Stimulated activated CD8-positive, alpha-beta memory T cell treated with anti-CD3 and anti-CD28 coated beads, Interleukin-7, amount 100 ng/mL, for 4 hours (primary cell): ENCODE results near the gene RASL12.
"Not testable (repeated sequence)": the region's sequence is repeated elsewhere in the genome, so short reads cannot be mapped to it uniquely, and the experiment has no call there.

Experiments used
- DNase-seq, 2 donors: peaks; one replicate each; pipeline ENCODE4 v3.0.0-alpha.2; 2020; ENCODE audit warnings: low read depth in 2 of 2

Gene RASL12

DNA sequence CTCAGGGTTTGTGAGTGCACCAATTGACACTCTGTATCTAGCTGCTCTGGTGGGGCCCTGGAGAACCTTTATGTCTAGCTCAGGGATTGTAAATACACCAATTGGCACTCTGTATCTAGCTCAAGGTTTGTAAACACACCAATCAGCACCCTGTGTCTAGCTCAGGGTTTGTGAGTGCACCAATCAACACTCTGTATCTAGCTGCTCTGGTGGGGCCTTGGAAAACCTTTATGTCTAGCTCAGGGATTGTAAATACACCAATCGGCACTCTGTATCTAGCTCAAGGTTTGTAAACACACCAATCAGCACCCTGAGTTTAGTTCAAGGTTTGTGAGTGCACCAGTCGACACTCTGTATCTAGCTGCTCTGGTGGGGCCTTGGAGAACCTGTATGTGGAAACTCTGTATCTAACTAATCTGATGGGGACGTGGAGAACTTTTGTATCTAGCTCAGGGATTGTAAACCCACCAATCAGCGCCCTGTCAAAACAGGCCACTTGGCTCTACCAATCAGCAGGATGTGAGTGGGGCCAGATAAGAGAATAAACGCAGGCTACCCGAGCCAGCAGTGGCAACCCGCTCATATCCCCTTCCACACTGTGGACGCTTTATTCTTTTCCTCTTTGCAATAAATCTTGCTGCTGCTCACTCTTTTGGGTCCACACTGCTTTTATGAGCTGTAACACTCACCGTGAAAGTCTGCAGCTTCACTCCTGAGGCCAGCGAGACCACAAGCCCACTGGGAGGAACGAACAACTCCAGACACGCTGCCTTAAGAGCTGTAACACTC, 8.0 kb upstream of the RASL12 start:
- DNase-seq = not testable (repeated sequence)

DNA sequence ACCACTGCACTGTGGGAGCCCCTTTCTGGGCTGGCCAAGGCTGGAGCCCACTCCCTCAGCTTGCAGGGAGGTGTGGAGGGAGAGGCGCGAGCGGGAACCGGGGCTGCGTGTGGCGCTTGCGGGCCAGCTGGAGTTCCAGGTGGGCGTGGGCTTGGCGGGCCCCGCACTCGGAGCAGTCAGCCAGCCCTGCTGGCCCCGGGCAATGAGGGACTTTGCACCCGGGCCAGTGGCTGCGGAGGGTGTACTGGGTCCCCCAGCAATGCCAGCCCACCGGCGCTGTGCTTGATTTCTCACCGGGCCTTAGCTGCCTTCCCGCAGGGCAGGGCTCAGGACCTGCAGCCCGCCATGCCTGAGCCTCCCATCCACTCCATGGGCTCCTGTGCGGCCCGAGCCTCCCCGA, 7.2 kb upstream of the RASL12 start:
- not testable (repeated sequence) for DNase-seq

DNA sequence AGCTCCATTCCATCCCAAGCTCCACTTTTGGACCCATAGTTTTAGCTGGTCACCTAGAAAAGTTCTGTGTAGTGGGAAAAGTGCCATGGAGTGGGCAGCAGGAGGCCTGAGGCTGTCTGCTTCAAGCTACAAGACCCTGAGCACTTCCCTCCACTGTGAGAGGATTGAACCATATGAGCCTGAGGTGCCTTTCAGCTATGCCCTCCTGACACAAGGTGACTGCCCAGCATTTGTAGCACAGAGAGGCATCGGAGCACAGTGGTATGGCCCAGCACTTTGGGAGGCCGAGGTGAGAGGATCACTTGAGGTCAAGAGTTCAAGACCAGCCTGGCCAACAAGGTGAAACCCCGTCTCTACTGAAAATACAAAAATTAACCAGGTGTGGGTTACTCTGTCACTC, 4.8 kb upstream of the RASL12 start:
- no peak for DNase-seq

DNA sequence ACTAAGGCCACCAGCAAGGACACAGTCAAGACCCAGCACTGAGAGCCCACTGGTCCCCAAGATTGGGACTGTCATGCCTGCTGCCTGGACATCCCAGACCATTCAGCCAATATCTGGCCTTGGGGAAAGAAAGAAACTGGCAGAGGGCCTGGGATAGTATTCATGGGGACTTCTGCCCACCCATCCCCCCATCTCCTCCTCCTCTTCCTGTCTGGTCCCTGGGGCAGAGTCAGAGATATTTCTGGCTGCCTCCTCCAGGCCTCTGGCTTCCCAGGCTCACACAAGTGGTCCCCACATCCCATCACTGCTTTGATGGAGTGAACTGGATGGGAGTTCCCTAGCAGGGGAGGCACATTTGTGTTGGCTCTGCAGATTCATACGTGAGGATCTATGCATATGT, 4.2 kb upstream of the RASL12 start:
- no peak for DNase-seq

DNA sequence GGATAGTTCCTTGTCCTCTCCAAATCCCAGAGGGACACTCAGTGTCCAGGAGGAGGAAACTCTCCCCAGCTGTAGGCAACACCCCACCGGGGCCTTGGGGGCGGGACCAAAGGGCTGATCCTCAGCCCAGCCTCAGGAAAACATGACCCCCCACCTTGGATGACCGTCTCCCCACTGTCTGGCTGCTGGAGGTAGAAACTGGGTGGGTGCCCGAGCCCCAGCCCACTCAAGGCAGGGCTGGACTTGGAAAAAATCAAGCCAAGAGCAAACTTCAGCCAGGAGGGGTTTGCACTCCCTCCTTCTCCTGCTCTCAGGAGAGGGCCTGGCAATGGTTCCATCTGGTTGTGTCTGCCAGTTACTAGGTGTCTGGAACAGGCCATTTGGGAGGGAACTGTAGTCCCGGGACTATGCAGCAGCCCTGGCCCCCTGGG, 3.6 kb upstream of the RASL12 start:
- no peak for DNase-seq

DNA sequence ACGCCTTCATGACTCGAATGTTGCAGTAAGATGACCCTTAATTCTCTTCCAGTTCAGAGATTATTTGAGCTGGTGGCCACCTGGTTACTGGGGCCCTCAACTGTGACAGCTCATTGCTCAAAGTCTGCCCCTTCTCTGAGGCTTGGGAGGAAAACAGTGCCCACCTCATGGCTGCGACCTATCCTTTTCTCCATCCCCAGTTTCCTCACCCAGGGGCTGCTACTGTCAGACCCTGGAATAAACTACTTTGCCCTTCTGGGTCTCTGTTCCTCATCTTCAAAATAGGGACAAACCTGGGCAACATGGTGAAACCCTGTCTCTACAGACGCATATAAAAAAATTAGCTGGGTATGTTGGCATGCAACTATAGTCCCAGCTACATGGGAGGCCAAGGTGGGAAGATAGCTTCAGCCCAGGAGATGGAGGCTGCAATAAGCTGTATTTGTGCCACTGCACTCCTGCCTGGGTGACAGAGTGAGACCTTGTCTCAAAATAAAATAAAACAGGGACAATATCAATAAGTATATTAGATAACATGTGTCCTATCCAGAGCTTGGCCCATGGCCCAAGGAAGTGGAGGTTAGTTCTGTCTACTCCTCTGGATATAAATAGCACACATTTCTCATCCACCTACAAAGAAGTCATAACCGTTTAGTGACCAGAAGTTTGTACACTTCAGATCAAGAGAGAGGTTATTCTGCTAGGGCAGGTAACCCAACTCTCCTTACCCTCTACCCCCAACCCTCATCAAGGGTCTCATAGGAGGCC, 2.2 kb upstream of the RASL12 start:
- DNase-seq = no peak

DNA sequence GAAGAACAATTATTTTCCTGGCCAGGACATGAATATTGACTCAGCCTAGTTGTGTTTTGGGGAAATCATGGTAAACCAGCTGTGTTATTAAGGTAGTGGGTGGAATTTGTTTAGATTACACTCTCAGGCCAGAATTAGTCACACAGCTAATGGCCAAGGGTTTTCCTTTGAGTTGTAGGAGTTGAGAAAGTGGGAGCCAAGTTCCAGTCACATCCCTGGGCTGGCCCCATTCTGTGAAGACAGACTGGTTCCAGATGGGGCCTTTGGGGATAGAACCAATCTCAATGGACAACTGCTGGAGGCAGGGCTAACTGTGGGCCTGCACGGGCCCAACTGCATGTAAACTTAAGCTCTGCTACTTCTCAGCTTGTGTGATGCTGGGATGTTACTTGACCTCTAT, 1.4 kb upstream of the RASL12 start:
- DNase-seq = no peak

DNA sequence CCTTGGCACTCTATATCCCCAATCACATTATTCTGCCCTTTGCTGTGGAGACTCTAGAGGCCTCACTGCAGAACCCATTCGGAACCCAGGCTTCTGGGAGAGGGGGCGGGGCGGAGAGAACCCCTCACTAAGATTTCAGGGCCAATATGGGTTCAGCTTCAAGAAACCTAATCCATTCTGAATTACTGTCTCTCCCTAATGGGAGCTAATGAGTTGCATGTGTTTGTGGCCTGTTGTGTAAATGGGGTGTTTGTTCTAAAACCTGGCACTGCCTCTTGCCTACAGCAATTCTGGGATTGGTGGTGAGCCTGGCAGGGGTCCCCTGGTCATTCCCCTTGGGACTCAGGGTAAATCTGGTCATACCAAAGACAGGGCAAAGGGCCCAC, 605 bp upstream of the RASL12 start:
- no peak for DNase-seq

DNA sequence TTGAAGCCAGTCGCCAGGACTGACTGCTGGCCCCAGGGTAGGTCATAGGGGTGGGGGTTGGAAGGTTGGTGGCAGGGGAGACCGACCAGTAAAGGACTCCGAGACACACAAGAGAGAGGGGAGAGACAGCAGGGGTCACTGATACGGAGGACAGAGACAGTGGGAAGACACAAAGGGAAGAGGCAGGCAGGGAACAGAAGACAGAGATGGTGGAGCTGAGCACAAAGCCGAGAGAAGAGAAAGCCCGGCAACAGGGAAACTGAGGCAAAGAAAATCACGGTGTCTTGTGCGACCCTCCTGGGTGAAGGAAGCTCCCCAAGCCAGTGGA, 510 bp downstream of the RASL12 start:
- DNase-seq = no peak

DNA sequence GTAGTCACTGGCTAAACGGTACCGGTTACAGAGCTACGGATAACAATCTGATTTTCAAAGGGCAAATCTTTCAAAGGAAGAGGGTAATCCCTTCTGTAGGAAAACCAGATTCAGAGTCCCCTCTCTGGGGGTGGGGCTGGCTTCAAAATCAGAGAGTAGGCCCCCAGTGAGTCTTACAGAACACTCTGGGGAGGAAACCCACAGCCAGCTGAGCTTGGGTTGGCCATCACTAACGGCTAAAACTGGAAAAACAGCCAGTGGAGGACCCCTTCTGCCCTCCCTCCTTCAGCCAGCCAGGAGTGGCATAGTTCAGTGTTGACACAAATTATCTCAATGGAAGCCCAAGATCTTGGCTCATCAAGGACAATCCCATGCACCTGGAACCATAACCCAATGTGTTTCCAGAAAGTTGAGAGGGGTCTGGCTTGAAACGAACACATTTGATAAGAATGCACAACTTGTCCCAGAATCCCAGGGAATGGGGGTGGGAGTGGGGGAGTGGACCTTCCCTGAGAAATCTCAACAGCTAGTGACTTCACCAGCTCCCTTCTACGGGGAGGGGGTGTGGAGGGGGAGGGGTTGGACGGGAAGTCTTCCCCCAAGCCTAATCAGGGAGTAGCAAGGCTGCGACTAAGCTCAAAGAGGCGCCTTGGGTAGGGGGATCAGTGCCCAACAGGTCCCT, 1.0 kb downstream of the RASL12 start:
- no peak for DNase-seq

DNA sequence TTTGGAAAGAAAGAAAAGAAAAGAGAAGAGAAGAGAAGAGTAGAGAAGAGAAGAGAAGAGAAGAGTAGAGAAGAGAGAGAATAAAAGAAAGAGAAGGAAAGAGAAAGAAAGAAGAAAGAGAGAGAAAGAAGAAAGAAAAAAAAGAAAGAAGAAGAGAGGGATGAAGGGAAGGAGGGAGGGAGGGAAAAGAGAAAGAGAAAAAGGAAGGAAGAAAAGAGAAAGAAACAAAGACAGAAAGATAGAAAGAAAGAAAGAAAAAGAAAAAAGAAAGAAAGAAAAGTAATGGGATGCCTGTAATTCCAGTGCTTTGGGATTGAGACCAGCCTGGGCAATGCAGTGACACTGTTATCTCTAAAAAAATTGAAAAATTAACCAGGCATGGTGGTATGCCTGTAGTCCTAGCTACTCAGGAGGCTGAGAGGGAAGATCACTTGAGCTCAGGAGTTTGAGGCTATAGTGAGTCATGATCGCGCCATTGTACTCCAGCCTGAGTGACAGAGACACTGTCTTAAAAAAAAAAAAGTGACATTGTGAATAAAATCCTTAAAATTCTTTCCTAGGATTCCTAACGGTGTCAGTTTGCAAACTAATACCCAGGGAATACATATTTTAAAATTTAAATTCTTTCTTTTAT, 1.7 kb downstream of the RASL12 start:
- no peak for DNase-seq

DNA sequence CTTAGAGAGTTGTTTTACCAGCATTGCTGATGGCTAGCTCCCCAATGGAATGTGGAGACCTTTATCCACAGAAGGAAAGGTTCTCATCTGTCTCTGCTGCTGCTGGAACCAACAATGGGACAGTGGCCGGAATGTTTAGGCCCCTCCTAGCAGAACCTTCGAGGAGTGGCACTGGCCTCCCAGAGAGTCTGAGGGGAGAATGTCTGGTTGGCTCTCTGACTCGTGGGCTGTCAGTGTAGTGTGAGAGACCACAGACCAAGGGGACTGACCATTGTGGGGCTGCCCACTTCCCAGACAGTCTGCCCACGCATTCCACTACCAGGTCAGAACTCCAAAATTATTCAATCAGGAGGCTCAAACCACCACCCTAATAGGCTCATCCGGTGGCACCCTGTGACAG, 5.1 kb downstream of the RASL12 start:
- no peak for DNase-seq

DNA sequence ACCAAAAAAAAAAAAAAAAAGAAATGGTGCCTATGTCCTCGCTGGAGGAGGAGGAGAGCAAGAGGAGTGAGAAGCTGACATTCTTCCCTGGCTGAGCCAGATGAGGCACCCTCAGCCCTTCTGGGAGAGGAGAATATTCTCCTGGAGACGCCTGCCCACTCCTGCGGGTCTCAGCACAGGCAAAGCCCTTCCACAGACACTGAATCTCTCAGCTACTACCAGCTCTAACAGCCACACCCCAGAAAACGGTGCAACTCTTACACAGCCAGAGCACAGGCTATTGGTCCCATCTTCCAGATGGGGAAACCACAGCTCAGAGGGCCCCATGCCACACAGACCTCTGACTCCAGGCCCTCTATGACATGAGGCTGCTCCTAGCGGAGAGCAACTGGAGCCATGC, 5.7 kb downstream of the RASL12 start:
- no peak for DNase-seq

DNA sequence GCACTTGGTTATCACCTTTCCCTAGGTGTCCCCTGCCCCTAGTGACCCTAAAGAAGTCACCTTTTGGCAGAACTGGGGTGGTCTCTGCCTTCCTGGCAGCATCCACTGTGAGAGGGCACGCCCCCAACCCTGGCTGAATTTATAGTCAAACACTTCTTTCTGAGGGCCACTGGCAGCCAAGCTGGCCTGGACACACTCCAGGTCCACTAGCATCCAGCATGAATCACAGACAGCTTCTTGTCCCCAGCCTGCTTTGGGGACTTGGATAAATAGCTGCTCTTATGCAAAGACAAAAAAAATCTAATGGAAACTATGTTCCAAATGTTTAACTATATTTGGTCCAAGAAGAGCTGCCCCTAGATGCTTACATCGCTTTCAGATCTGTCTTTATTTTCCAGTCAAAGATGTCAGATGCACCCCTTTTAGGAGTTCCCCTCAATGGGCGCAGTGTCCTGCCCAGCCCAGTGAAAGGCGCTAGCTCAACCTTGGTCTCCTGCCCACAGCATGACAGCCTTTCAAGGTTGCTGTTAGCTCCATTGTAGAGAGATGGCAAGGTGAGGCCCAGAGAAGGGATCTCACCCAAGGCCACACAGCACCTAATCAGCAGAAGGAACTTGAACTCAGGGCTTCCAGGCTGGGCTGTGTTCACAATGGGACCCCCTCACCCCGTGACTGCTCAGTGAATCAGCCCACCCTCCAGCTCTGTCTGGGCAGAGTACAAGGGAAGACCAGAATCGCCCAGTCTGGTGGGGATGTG, 7.0 kb downstream of the RASL12 start:
- no peak for DNase-seq

DNA sequence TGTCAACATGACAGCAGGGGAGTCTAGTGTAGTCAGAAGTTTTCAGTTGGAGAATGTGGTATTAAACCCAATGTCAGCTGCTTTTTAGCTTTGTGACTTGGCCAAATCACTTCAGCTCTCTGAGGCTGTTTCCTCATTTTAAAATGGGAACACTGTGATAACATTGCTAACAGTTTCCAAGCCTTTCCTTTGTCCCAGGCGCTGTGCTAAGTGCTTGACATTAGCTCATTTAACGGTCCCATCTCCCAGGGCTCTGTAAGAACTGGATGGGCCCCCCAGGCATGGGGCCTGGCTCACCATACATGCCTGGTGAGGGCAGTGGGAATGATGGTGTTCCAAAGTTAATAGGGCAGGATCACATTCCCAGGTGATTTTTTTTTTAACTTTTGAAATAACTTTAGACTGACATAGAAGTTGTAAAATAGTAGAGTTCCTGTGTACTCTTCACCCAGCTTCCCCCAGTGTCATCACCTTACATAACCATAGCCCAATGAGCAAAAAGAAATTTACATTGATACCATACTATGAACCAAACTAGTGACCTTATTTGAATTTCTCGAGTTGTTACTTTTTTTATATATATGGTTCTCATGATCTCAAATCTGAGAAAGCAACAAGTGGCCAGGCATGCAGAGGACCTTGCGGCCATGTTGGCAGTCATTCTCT, 7.7 kb downstream of the RASL12 start:
- no peak for DNase-seq

DNA sequence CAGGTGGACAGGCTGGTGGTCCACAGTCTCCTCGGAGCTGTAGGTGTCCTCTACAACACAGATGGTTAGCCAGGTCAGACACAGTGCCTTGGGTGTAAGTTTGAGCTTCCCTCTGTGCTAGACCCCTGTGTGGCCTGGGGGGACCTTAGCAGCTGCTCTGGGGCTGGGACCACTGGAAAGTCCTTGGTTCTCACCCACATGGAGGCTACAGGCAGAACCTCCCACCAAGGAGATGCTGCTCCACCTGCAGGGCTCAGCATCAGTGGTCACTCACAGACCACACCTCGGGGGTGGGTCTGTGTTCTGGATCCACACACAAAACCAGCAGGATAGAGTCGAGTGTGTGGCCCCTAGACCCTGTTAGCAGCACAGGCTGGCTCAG, 8.4 kb downstream of the RASL12 start:
- no peak for DNase-seq

DNA sequence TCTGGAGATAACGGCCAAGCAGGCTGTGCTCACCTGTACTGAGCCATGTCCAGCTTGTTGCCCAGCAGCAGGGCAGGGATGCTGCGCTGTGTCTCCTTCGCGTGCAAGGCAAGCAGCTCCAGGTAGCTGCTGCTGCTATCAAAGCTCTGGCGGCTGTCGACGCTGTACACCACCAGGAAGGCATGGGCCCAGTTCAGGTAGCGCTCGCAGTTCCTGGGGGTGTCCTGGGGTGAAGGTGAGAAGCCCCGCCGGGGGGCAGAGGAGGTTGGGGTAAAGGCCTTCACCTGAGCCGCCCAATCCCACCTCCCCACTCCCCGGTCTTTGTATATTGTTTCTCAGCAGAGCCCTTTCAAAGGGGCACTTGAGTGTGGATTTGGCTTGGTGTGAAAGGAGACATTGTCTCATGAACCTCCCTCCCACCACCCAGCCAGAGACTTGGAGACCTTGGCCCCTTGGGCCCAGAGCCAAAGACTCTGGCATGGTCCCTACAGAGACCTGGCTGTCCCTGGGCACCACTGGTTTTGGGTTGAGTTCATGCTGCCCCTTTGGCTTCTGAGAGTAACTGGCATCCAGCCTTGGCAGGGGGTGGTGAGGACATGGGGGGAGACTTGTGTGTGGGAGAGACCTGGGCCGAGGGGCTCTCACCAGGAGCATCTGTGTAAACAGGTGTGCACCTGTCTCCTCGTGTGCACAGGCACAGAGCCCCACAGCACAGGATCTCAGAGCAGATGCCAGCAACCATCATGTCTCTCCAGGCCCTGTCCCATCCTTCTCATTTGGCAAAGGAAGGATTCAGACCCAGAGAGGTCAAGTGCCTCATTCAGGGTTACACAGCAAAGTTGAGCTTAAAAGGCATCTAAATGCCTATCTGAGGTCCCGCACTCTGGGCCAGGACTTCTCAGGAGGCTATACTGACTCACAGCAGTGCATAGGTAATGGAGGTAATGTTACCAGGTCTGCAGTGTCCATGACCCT, 9.1 kb downstream of the RASL12 start:
- no peak for DNase-seq

DNA sequence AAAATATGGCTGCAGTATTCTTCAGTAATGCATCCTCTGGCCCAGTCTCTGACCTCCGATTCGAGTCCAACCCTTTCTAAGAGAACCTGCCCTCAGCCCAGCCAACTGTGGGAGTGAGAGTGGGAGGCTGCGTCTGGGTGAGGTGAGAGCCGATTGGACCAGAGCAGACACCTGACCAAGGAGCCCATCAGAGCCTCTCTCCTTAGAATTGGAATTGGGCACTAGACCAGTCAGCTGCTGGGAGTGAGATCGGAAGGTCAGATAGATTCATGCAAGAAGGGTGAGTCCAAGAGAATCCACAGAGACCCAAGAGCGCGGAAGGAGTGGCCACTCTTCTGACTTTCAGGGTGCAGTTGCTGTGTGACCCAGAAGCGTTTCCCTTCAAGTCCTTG, 10.2 kb downstream of the RASL12 start:
- DNase-seq = no peak

DNA sequence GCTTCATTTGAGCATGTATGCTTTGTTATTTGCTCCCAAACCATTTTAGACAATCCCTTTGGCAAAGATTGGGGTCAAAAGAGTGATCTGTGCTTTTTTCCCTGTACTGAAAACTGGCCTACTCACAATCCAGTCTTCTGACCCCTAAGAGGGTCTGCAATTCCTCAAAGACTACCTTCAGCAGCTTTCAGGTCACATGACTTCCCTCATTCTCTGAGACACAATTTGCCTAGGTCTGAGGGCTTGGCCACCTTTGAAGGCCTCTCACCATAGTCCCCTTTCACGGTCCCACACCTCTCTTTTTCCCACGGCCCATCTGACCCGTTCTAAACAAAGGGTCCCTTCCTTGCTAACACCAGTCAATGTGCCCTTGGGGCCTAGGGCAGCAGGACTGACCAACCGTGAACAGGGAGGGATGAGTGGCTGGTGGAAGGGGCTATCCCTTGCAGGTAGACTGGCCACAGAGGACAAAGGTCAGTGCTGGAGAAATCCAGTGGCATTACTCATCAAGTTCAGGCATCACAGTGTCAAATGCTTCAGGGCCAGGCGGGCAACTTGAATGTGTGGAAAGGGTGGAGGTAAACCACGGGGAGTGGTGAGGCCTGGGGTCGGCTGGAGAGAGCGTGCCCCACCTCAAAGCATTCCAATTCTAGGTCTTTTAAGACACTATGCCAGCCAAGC, 10.8 kb downstream of the RASL12 start:
- DNase-seq = no peak
